Measurements from ENCODE around the gene NOTCH2. TPM values are rescaled to one million over a fixed set of nuclear protein-coding genes. Genes with fewer than 3 reads are reported as not detected.

NOTCH2 gene
- total RNA-seq, 2 donors from 2014 or later, result 64.6 to 79.2 TPM

DNA sequence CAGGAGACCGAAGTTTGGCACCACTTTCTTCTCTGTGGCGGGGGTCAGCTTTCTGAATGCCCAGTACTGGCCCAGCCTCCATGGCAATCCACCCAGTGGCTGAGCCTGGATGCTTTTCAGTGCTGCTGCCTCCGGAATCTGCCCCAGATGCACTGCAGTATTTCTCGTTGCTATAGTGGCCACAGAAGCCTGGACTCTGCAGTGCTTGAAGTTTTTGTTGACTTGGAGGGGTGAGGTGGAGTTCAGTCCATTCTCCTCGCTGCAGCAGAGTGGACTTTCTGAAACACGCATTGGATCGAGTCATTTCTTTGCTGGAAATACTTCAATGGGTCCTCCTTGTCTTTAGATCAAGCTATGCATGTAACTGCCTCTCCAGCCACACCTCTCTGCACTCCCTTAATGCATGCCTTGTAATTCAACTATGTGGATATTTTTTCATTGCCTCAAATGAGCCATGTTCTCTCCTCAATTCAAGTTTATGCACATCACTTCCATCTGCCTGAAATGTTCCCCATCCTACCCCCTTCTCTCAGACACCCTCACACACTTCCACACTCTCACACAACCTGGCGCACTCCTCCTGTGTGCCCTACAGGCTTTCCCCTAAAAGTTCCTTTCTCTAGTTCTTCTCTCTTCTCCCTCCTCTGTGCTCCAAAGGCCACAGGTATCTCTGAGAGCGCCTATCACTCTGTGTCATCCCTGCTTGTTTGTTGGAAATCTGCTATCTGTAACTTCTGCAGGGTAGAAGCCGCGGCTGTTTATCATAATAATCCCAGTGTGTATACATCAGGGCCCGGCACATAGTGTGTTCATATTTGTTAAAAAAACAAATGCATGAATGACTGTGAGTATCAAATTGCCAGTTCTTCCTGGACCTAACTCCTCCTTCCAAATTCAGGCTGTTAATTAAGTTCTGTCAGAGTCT, 189.7 kb downstream of the NOTCH2 start:
- ATAC-seq (replicated peaks in 1 of 2) (no peak), DNase-seq (no peak)
- Mint-ChIP-seq H3K27ac (no peak overlapping the region), H3K27me3 (ENCODE audit: low read depth) (peaks cover 25% of the 10 kb centered on the region), H3K4me1 (ENCODE audit: low read depth) (no peaks in the 10 kb centered on the region), H3K9me3 (no peaks in the 10 kb centered on the region), H3K36me3 (ENCODE audit: insufficient read depth in 2 of 2) (no peaks in the 10 kb centered on the region), H3K4me3 (no peak overlapping the region)

- DNase-seq (no peak), ATAC-seq (replicated peaks in 1 of 2) (no peak)
- Mint-ChIP-seq H3K9me3 (no peaks in the 10 kb centered on the region), H3K36me3 (ENCODE audit: insufficient read depth in 2 of 2) (no peaks in the 10 kb centered on the region), H3K4me1 (ENCODE audit: low read depth) (no peaks in the 10 kb centered on the region), H3K27ac (no peak overlapping the region), H3K4me3 (no peak overlapping the region), H3K27me3 (ENCODE audit: low read depth) (peaks cover 25% of the 10 kb centered on the region)
Measured at GRCh38 chr1:119878171-119878570, 191.3 kb downstream of the NOTCH2 start.

DNA sequence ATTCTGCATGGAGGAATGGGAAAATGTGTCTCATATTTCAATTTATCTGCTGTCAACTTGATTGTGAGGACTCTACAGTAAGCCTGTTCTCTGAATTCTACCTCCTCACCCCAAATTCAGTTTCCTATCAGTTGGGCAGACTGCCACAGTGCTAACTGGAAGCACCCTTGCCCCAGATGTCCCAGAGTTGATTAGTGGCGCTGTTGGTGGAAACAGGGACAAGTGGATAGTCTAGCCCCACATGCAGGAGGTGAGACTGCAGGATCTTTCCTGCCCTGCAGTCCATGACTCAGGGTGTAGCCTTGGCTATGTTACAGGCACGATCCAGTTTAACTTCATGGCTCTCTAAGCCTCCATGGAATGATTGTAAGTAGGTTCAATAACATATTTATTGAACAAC, 195.3 kb downstream of the NOTCH2 start:
- ATAC-seq (replicated peaks in 1 of 2) (no peak), DNase-seq (no peak)
- Mint-ChIP-seq H3K27ac (no peak overlapping the region), H3K4me3 (no peak overlapping the region), H3K9me3 (no peaks in the 10 kb centered on the region), H3K36me3 (ENCODE audit: insufficient read depth in 2 of 2) (no peaks in the 10 kb centered on the region), H3K27me3 (ENCODE audit: low read depth) (peaks cover 19% of the 10 kb centered on the region), H3K4me1 (ENCODE audit: low read depth) (peaks cover 4% of the 10 kb centered on the region)

DNA sequence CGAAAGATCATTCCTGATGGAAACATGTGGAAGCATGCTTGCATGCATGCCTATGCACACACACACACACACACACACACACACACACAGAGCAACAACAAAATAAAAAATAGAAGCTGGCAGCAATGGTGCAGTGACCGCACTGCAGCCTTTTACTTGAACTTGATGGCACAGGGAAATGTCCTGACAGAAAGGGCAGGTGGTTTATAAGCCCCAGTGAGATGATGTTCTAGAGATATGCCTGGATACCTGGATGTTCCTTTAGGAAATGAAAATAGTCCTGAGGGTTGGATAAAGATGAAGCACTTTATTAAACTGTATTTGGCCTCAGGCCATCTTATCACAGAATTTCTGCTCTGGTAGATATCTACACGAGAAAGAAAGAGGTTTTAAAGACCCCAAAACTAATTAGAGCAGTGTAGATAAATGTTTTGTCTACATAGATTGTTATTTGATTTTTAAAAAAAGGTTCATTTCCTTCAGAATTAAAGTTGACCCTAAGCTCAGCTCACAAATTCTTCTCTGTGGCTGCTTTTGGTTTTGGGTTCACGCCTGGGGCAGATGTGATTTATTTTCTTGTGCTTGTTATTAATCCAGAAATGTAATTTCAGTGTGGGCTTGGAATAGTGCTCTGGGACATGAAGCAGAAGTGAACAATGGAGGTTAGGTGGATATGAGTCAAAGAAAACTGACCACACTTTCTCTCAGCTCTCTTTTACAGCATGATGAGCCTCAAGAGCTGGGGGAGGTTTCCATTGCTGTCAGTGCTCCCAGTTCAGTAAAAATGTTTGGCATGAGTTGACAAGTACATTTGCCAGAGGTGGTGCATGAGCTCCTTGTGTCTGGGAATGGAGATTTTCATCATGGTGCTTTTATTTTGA, 196.1 kb downstream of the NOTCH2 start:
- no peak overlapping the region for H3K4me3 Mint-ChIP-seq
- peaks cover 13% of the 10 kb centered on the region for H3K27me3 Mint-ChIP-seq (ENCODE audit: low read depth)
- no peaks in the 10 kb centered on the region for H3K9me3 Mint-ChIP-seq
- no peak overlapping the region for H3K27ac Mint-ChIP-seq
- H3K4me1 Mint-ChIP-seq (ENCODE audit: low read depth), result peaks cover 4% of the 10 kb centered on the region
- no peaks in the 10 kb centered on the region for H3K36me3 Mint-ChIP-seq (ENCODE audit: insufficient read depth in 2 of 2)
- ATAC-seq (replicated peaks in 1 of 2), result peak; percentile 27 to 50
- DNase-seq, result no peak

- H3K4me1 Mint-ChIP-seq (ENCODE audit: low read depth), result peaks cover 4% of the 10 kb centered on the region
- no peak overlapping the region for H3K4me3 Mint-ChIP-seq
- no peaks in the 10 kb centered on the region for H3K9me3 Mint-ChIP-seq
- DNase-seq (no peak), ATAC-seq (replicated peaks in 1 of 2) (no peak)
- peak overlapping the region; percentile 19 for H3K27ac Mint-ChIP-seq
- no peaks in the 10 kb centered on the region for H3K36me3 Mint-ChIP-seq (ENCODE audit: insufficient read depth in 2 of 2)
- H3K27me3 Mint-ChIP-seq (ENCODE audit: low read depth), result peaks cover 9% of the 10 kb centered on the region
Measured at GRCh38 chr1:119871881-119872280, 197.6 kb downstream of the NOTCH2 start.

GRCh38 chr1:119870917-119871596, 198.4 kb downstream of the NOTCH2 start:
- ATAC-seq (replicated peaks in 1 of 2) (peak; percentile 46 to 58), DNase-seq (peak; percentile 79 to 80)
- peaks cover 16% of the 10 kb centered on the region for H3K27me3 Mint-ChIP-seq (ENCODE audit: low read depth)
- H3K36me3 Mint-ChIP-seq (ENCODE audit: insufficient read depth in 2 of 2), result no peaks in the 10 kb centered on the region
- no peak overlapping the region for H3K27ac Mint-ChIP-seq
- peak overlapping the region in 1 of 2 donors; percentile 38 for H3K4me3 Mint-ChIP-seq
- H3K4me1 Mint-ChIP-seq (ENCODE audit: low read depth), result peaks cover 4% of the 10 kb centered on the region
- H3K9me3 Mint-ChIP-seq, result no peaks in the 10 kb centered on the region

DNA sequence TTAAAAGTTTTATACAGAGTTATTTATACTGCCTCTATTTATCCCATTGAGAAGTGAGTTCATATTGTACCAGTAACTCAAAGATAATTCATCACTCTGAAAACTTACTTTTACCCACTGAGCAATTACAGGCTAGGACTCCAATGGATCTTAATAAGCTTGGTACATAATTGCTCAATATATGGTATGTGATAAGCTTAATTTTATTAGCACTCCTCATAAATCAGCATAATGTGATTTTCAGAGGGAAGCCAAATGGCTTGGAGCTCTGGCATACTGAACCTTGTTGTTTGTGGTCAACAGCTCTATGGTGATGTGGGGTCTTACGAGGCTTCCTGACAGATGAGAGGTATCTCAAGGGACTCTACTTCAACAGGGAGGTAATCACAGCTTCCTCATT, 199.5 kb downstream of the NOTCH2 start:
- Mint-ChIP-seq H3K27me3 (ENCODE audit: low read depth) (peaks cover 23% of the 10 kb centered on the region), H3K27ac (no peak overlapping the region), H3K4me1 (ENCODE audit: low read depth) (peaks cover 4% of the 10 kb centered on the region), H3K9me3 (no peaks in the 10 kb centered on the region), H3K36me3 (ENCODE audit: insufficient read depth in 2 of 2) (no peaks in the 10 kb centered on the region), H3K4me3 (no peak overlapping the region)
- no peak for ATAC-seq (replicated peaks in 1 of 2)
- DNase-seq, result no peak

DNA sequence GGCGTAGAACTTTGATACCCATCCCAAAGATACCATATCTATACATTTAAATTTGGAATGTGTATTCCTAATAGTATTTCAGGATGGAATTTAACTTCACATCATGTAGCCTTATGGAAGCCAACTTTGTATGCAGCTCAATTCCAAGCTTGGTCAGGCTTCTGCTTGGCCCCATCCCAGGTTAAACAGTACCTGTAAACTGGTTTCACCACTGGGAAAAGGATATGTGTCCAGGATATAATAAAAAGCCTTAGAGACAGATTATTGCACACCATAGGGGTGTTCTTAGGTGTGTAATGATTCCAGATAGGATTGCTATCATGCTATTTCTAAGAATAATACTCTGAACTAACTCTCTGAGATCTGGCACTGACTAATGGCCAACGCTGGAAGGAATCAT, 201.3 kb downstream of the NOTCH2 start:
- Mint-ChIP-seq H3K4me1 (ENCODE audit: low read depth) (peaks cover 4% of the 10 kb centered on the region), H3K27ac (no peak overlapping the region), H3K9me3 (no peaks in the 10 kb centered on the region), H3K36me3 (ENCODE audit: insufficient read depth in 2 of 2) (no peaks in the 10 kb centered on the region), H3K27me3 (ENCODE audit: low read depth) (peaks cover 23% of the 10 kb centered on the region), H3K4me3 (no peak overlapping the region)
- no peak for ATAC-seq (replicated peaks in 1 of 2)
- no peak for DNase-seq

DNA sequence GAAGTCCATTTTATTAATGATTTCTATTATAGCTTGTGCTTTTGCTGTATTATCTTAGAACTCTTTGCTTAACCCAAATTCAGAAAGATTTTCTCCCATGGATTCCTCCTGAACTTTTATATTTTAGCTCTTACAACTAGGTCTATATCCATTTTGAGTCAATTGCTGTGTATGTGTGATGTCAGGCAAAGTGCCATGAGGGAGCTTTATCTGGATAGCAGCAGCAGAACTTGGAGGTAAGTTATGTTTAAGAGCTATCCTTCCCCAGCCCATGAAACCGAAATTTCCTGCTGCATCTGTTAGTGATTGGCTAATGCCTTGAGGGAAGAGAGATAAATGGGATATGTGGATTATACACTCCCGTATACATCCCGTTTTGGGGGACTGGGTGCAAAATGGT, 203.0 kb downstream of the NOTCH2 start:
- ATAC-seq (replicated peaks in 1 of 2) (no peak), DNase-seq (no peak)
- no peak overlapping the region for H3K27ac Mint-ChIP-seq
- H3K27me3 Mint-ChIP-seq (ENCODE audit: low read depth), result peaks cover 18% of the 10 kb centered on the region
- H3K4me3 Mint-ChIP-seq, result no peak overlapping the region
- peaks cover 4% of the 10 kb centered on the region for H3K4me1 Mint-ChIP-seq (ENCODE audit: low read depth)
- H3K9me3 Mint-ChIP-seq, result no peaks in the 10 kb centered on the region
- H3K36me3 Mint-ChIP-seq (ENCODE audit: insufficient read depth in 2 of 2), result no peaks in the 10 kb centered on the region

DNA sequence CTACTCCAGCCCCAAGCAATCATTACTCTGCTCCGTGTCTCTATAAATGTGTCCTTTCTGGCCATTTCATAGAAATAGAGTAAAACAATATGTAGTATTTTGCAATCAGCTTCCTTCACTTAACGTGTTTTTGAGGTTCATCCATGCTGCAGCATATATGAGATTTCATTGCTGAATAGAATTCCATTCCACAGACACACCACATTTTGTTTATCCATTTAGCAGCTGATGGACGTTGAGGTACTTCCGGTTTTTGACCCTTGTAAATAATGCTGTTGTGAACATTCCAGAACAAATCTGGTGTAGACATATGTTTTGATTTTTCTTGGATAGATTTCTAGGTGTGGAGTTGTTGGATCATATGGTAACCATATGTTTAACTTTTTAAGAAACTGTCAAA, 203.8 kb downstream of the NOTCH2 start:
- no peaks in the 10 kb centered on the region for H3K4me1 Mint-ChIP-seq (ENCODE audit: low read depth)
- ATAC-seq (replicated peaks in 1 of 2) (no peak), DNase-seq (no peak)
- no peaks in the 10 kb centered on the region for H3K9me3 Mint-ChIP-seq
- peaks cover 18% of the 10 kb centered on the region for H3K27me3 Mint-ChIP-seq (ENCODE audit: low read depth)
- no peak overlapping the region for H3K27ac Mint-ChIP-seq
- H3K36me3 Mint-ChIP-seq (ENCODE audit: insufficient read depth in 2 of 2), result no peaks in the 10 kb centered on the region
- H3K4me3 Mint-ChIP-seq, result no peak overlapping the region

DNA sequence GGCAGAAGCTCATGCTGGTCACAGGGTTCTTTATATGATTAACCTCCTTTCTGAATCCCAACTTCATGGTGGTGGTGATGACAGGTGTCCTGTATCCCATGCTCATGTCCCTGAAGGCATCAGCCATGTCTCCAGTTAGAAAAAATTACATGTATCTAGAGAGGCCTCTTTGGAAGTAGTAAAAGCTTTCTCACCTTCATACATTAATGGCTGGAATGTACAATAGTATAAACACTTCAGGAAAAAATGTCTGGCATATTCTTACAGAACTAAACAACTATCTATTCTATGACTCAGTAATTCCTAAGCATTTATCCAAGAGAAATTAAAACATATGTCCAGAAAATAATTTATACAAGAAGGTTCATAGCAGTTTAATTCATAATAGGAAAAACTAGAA, 207.2 kb downstream of the NOTCH2 start:
- no peak overlapping the region for H3K27ac Mint-ChIP-seq
- peaks cover 24% of the 10 kb centered on the region for H3K27me3 Mint-ChIP-seq (ENCODE audit: low read depth)
- DNase-seq (no peak), ATAC-seq (replicated peaks in 1 of 2) (no peak)
- no peaks in the 10 kb centered on the region for H3K36me3 Mint-ChIP-seq (ENCODE audit: insufficient read depth in 2 of 2)
- no peak overlapping the region for H3K4me3 Mint-ChIP-seq
- peaks cover 13% of the 10 kb centered on the region for H3K4me1 Mint-ChIP-seq (ENCODE audit: low read depth)
- no peaks in the 10 kb centered on the region for H3K9me3 Mint-ChIP-seq
